GM15510 (cell line): Measurements from ENCODE around the gene CYP17A1.

ENCODE experiments used
- POLR2A ChIP-seq: IDR thresholded peaks from 3 replicates; pipeline ENCODE4 v1.6.1; 2011; ENCODE audit warnings: borderline replicate concordance; ENCODE audit not compliant: insufficient read length; ENCODE audit errors: extremely low read depth

Gene CYP17A1

GRCh38 chr10:102813734-102814452 is 23.3 kb downstream of the CYP17A1 start:
- TF ChIP-seq POLR2A: no peak

- TF ChIP-seq POLR2A: no peak
These were observed 24.1 kb downstream of the CYP17A1 start for GRCh38 chr10:102813017-102813541.

GRCh38 chr10:102812231-102812876 is 24.9 kb downstream of the CYP17A1 start:
- no peak for TF ChIP-seq POLR2A

GRCh38 chr10:102811346-102811745 is 25.9 kb downstream of the CYP17A1 start:
- TF ChIP-seq POLR2A: no peak

GRCh38 chr10:102808380-102808779 is 28.8 kb downstream of the CYP17A1 start:
- no peak for TF ChIP-seq POLR2A

- no peak for TF ChIP-seq POLR2A
These were observed 32.7 kb downstream of the CYP17A1 start for GRCh38 chr10:102804382-102805055.

- TF ChIP-seq POLR2A: no peak
These were observed 34.2 kb downstream of the CYP17A1 start for GRCh38 chr10:102802920-102803534.

- no peak for TF ChIP-seq POLR2A
These were observed 35.2 kb downstream of the CYP17A1 start for GRCh38 chr10:102801978-102802377.

GRCh38 chr10:102801496-102801895 is 35.7 kb downstream of the CYP17A1 start:
- no peak for TF ChIP-seq POLR2A

GRCh38 chr10:102800611-102801335 is 36.4 kb downstream of the CYP17A1 start:
- TF ChIP-seq POLR2A: no peak

GRCh38 chr10:102799691-102800471 is 37.3 kb downstream of the CYP17A1 start:
- TF ChIP-seq POLR2A: no peak

- peak; percentile 33 for TF ChIP-seq POLR2A
These were observed 40.6 kb downstream of the CYP17A1 start for GRCh38 chr10:102796407-102797176.

- TF ChIP-seq POLR2A: no peak
These were observed 41.5 kb downstream of the CYP17A1 start for GRCh38 chr10:102795453-102796406.
